Epithelial cell of proximal tubule (primary cell): Measurements from ENCODE around the gene BACH2. TPM values are rescaled to one million over a fixed set of nuclear protein-coding genes. Genes with fewer than 3 reads are reported as not detected.

ENCODE experiments used
- DNase-seq: peaks from one replicate; pipeline ENCODE4 v3.0.0-alpha.2; 2011; ENCODE audit warnings: low read depth
- H3K4me3 ChIP-seq: 2 replicates; pipeline ENCODE4 v1.5.1; 2011; ENCODE audit warnings: low read depth, mild to moderate bottlenecking, low read length
- CTCF ChIP-seq: conservative IDR thresholded peaks from 2 replicates; pipeline ENCODE4 v1.5.1; 2012; ENCODE audit warnings: low read depth, mild to moderate bottlenecking, low read length
- total RNA-seq: library from RNA; depleted of rRNA; stranded (reverse); fragments of >200 nt; gene quantifications from 2 replicates; pipeline ENCODE4 v1.2.3, GENCODE V29; 2015

Gene BACH2
- total RNA-seq, 1 donor from 2014 or later: 0.69 TPM

DNA sequence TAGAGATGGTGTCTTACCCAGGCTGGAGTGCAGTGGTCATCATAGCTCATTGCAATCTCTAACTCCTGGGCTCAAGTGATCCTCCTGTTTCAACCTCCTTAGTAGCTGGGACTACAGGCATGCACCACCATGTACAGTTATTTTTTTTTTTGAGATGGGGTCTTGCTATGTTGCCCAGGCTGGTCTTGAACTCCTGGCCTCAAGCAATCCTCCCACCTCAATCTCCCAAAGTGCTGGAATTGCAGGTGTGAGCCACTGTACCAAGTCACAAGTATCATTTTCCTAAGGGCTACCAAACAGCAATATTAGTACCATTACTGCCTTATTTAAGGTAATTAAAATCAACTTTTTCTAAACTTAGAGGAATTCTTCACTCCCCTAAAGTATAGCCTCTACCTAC lies 49.4 kb downstream of the BACH2 start:
- no peak for TF ChIP-seq CTCF
- no peak for DNase-seq
- H3K4me3 ChIP-seq: no peak overlapping the region

DNA sequence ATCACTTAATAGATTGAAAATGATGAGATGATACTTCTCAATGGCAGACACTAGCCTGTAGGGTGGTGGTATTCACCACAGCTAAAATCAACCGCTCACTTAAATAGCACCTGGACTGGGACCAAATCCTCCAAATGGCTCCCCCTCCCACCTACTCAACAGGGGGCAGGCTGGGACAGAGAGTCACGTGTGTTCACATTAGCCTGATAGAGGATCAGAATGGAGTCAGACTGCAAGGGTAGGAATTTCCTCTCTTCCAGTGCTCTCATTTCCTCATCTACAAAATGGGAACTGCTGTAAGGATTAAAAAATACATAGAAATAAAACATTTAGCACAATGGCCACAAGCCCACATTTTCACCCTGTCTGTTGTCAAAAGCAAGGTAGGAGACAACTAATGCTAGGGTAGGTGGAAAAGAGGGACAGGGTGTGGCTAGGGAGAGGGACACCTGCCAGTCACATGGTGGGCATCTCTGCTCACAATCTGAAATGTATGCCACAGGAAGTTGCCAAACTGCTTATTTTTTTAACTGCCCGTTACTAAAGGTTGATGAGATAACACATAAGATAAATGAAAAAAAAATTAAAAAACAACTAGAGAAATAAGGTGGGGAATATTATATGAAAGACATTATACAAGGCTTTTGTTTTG lies 55.3 kb downstream of the BACH2 start:
- no peak overlapping the region for H3K4me3 ChIP-seq
- DNase-seq: no peak
- no peak for TF ChIP-seq CTCF

- DNase-seq: no peak
- no peak overlapping the region for H3K4me3 ChIP-seq
- no peak for TF ChIP-seq CTCF
Observed at GRCh38 chr6:90238496-90239266, 58.0 kb downstream of the BACH2 start.

GRCh38 chr6:90237350-90237990 lies 59.2 kb downstream of the BACH2 start:
- H3K4me3 ChIP-seq: no peak overlapping the region
- no peak for DNase-seq
- no peak for TF ChIP-seq CTCF

- no peak for TF ChIP-seq CTCF
Observed at GRCh38 chr6:90233994-90234393, 62.6 kb downstream of the BACH2 start.

GRCh38 chr6:90233213-90233612 lies 63.4 kb downstream of the BACH2 start:
- H3K4me3 ChIP-seq: no peak overlapping the region
- TF ChIP-seq CTCF: no peak
- no peak for DNase-seq

More at GRCh38 chr6:90233994-90234393, 62.6 kb downstream of the BACH2 start:
- H3K4me3 ChIP-seq: no peak overlapping the region
- no peak for DNase-seq
